Measurements from ENCODE around the gene INPP5D. TPM values are rescaled to one million over a fixed set of nuclear protein-coding genes. Genes with fewer than 3 reads are reported as not detected.

INPP5D gene
- total and polyA plus RNA-seq, 2 donors (not counting 1 experiment from before 2014, with no cell fraction given), result 152 to 444 TPM

DNA sequence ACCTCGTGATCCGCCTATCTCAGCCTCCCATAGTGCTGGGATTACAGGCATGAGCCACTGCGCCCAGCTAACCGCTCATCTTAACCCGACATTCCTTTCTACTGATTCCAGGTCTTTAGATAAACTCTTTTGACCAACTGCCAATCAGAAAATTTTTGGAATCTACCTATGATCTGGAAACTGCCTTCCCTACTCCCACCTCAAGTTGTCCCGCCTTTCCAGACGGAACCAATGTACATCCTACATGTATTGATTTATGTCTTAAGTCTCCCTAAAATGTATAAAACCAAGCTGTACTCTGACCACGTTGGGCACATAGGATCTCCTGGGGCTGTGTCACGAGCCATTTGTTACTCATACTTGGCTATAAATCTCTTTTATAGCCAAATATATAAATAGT lies 30.8 kb upstream of the INPP5D start:
- DNase-seq (no peak), ATAC-seq (ENCODE audit: low read depth) (no peak)
- Mint-ChIP-seq H3K27me3 (no peaks in the 10 kb centered on the region), H3K4me1 (no peaks in the 10 kb centered on the region), H3K27ac (no peak overlapping the region), H3K4me3 (no peak overlapping the region), H3K9me3 (ENCODE audit: insufficient read depth) (no peaks in the 10 kb centered on the region)
- CTCF ChIA-PET, result interaction anchor here (0.7 to 6.1 kb wide), 23 partner anchors 12 to 429 kb away, joined by 3 to 39 read pairs (median 4); partner anchors contain the start of gene ATG16L1
- 91% methylated on average over 7 of the region's 9 CpGs for WGBS (ENCODE audit: insufficient coverage)
- Histone ChIP-seq H3K36me3 (replicated peaks in 1 of 2; ENCODE audit: control extremely low read depth in 1 of 2, control insufficient read depth in 1 of 2, extremely low read depth in 1 of 2, insufficient read depth in 2 of 2, low read length in 1 of 2) (no peaks in the 10 kb centered on the region), H2AFZ (ENCODE audit: insufficient read depth, low read depth, low read length, poor library complexity, severe bottlenecking) (no peak overlapping the region), H3K27ac (ENCODE audit: low read length in 2 of 2) (no peak overlapping the region), H3K9me3 (ENCODE audit: control extremely low read depth in 1 of 3, control insufficient read depth in 2 of 3, insufficient read depth in 1 of 3, low read length in 2 of 3) (no peaks in the 10 kb centered on the region), H3K4me2 (replicated peaks; ENCODE audit: low read depth, low read length, poor library complexity, severe bottlenecking) (no peak overlapping the region), H3K9ac (ENCODE audit: low read length) (no peak overlapping the region), H3K79me2 (ENCODE audit: control insufficient read depth, insufficient read depth, low read length) (no peaks in the 10 kb centered on the region), H4K20me1 (ENCODE audit: control insufficient read depth, insufficient read depth, low read length, poor library complexity, severe bottlenecking) (no peaks in the 10 kb centered on the region), H3K4me3 (ENCODE audit: control extremely low read depth in 1 of 5, extremely low read depth in 1 of 5, insufficient read depth in 1 of 5, low read depth in 2 of 5, low read length in 4 of 5) (no peak overlapping the region), H3K27me3 (replicated peaks in 1 of 4; ENCODE audit: control extremely low read depth in 1 of 4, control insufficient read depth in 3 of 4, insufficient read depth in 4 of 4, low read length in 3 of 4) (no peaks in the 10 kb centered on the region), H3K4me1 (ENCODE audit: control insufficient read depth in 2 of 2, insufficient read depth in 2 of 2, low read length in 2 of 2) (no peaks in the 10 kb centered on the region)
- POLR2A ChIA-PET, result interaction anchor here (0.6 kb wide), 1 partner anchor 206 kb away, joined by 6 read pairs; no protein-coding TSS in a partner anchor
- intact Hi-C loops (cut with micrococcal nuclease), result loop anchor here (1.0 to 10.0 kb wide), 4 partner anchors 74 to 425 kb away; no protein-coding TSS in a partner anchor
- TF ChIP-seq EZH2 (IDR thresholded peaks at IDR 0.05; ENCODE audit: borderline replicate concordance, insufficient read depth, low read depth, low read length, poor library complexity, severe bottlenecking), result no peak
- TF ChIP-seq, protein P1, sequence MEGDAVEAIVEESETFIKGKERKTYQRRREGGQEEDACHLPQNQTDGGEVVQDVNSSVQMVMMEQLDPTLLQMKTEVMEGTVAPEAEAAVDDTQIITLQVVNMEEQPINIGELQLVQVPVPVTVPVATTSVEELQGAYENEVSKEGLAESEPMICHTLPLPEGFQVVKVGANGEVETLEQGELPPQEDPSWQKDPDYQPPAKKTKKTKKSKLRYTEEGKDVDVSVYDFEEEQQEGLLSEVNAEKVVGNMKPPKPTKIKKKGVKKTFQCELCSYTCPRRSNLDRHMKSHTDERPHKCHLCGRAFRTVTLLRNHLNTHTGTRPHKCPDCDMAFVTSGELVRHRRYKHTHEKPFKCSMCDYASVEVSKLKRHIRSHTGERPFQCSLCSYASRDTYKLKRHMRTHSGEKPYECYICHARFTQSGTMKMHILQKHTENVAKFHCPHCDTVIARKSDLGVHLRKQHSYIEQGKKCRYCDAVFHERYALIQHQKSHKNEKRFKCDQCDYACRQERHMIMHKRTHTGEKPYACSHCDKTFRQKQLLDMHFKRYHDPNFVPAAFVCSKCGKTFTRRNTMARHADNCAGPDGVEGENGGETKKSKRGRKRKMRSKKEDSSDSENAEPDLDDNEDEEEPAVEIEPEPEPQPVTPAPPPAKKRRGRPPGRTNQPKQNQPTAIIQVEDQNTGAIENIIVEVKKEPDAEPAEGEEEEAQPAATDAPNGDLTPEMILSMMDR (IDR thresholded peaks at IDR 0.05), result no peak

DNA sequence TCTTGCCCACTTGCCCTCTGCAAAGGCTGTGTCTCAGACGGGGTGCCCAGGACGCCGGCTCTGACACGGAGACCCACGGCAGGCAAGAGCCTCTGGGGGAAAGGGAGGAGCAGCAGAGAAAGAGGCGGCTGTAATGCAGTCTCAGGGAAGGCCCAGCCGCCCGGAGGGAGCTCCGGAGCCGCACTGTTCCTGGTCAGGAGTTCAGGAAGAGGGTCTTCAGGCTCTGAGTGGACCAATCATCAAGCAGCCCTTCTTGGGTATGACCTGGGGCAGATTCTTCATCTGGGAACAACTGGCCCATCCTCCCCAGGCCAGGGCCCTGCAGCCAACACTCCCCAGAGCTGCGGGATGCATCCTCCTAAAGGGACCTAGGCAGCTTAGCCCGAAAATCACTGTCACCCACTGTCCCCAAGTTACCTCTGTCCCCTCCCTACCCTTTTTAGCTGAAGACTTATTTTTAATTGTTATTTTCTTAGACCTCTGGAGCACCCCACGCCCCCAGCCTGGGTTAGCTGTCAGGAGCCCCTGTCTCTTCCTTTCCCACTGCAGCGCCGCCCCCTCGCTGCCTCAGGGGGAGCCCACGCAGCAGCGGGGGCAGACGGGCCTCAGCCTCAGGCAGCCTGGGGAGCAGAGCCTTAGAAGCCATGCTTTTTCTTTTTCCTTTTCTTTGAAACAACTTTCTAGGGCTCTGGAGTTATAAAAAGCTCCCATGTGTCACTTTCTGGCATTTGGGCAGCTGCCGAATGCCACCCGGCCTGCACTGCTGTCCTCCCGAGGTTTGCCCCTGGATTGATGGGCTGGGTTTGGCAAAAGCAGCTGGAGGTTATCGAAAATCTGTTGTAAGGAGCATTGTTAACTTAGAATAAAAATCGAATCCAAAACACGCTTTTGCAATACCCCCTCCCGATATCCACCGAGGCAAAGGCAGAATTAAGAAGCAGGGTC lies 28.3 kb upstream of the INPP5D start:
- Histone ChIP-seq H3K27ac (ENCODE audit: low read length in 2 of 2) (no peak overlapping the region), H3K36me3 (replicated peaks in 1 of 2; ENCODE audit: control extremely low read depth in 1 of 2, control insufficient read depth in 1 of 2, extremely low read depth in 1 of 2, insufficient read depth in 2 of 2, low read length in 1 of 2) (no peaks in the 10 kb centered on the region), H4K20me1 (ENCODE audit: control insufficient read depth, insufficient read depth, low read length, poor library complexity, severe bottlenecking) (no peaks in the 10 kb centered on the region), H3K27me3 (replicated peaks in 1 of 4; ENCODE audit: control extremely low read depth in 1 of 4, control insufficient read depth in 3 of 4, insufficient read depth in 4 of 4, low read length in 3 of 4) (no peaks in the 10 kb centered on the region), H3K9ac (ENCODE audit: low read length) (no peak overlapping the region), H3K4me3 (ENCODE audit: control extremely low read depth in 1 of 5, extremely low read depth in 1 of 5, insufficient read depth in 1 of 5, low read depth in 2 of 5, low read length in 4 of 5) (no peak overlapping the region), H2AFZ (ENCODE audit: insufficient read depth, low read depth, low read length, poor library complexity, severe bottlenecking) (no peak overlapping the region), H3K4me1 (ENCODE audit: control insufficient read depth in 2 of 2, insufficient read depth in 2 of 2, low read length in 2 of 2) (no peaks in the 10 kb centered on the region), H3K79me2 (ENCODE audit: control insufficient read depth, insufficient read depth, low read length) (no peaks in the 10 kb centered on the region), H3K4me2 (replicated peaks; ENCODE audit: low read depth, low read length, poor library complexity, severe bottlenecking) (no peak overlapping the region), H3K9me3 (ENCODE audit: control extremely low read depth in 1 of 3, control insufficient read depth in 2 of 3, insufficient read depth in 1 of 3, low read length in 2 of 3) (no peaks in the 10 kb centered on the region)
- POLR2A ChIA-PET, result no interaction called here
- TF ChIP-seq, protein P1 (IDR thresholded peaks at IDR 0.05), result no peak
- TF ChIP-seq EZH2 (IDR thresholded peaks at IDR 0.05; ENCODE audit: borderline replicate concordance, insufficient read depth, low read depth, low read length, poor library complexity, severe bottlenecking), result no peak
- no peak for ATAC-seq (ENCODE audit: low read depth)
- 96% methylated on average over 22 of the region's 27 CpGs for WGBS (ENCODE audit: insufficient coverage)
- intact Hi-C loops (cut with micrococcal nuclease), result no loop called here
- Mint-ChIP-seq H3K27ac (no peak overlapping the region), H3K4me3 (no peak overlapping the region), H3K27me3 (no peaks in the 10 kb centered on the region), H3K4me1 (no peaks in the 10 kb centered on the region), H3K9me3 (ENCODE audit: insufficient read depth) (no peaks in the 10 kb centered on the region)
- CTCF ChIA-PET, result interaction anchor here (1.5 to 6.1 kb wide), 3 partner anchors 13 to 178 kb away, joined by 3 to 39 read pairs (median 32); no protein-coding TSS in a partner anchor
- no peak for DNase-seq
